ENCODE data around the gene MOCOS. TPM values are rescaled to one million over a fixed set of nuclear protein-coding genes. Genes with fewer than 3 reads are reported as not detected.

Gene MOCOS
- total RNA-seq, 1 experiment from 2014 or later = 4.2 TPM

DNA sequence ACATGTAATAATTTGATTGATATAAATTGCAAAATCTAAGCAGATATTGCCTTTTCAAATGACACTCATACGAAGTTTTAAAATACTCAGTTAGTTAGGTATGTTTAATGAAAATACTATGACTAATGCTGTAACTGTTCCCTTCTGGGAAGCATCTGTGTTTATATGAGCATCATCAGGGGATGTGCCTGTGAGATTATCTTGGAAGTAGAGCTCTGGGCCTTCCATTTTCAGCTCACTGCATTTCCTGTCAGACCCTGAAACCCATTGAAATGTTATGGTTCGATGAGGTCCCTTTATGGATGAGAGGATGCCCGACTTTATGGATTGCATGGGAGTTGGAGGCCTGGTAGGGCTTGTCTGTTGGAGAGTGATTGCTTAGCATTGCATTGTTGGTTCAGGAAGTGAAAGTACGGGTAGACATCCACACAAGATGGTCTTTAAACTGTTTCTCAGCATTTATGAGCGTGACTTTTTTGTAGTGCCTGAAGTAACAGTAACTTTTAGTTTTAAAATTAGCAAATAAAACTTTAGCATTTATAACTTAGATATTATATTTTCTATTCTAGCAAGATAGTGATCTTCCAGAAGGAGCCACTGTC, 28.9 kb upstream of the MOCOS start:
- DNase-seq (ENCODE audit: low spot score) (no peak), ATAC-seq (no peak)
- TF ChIP-seq ZNF219 (CRISPR knock-in tag; IDR thresholded peaks at IDR 0.05; ENCODE audit: borderline replicate concordance) = no peak
- no peak for TF ChIP-seq IRF2 (CRISPR knock-in tag; IDR thresholded peaks at IDR 0.05; ENCODE audit: borderline replicate concordance, low read depth)
- TF ChIP-seq, protein P1, sequence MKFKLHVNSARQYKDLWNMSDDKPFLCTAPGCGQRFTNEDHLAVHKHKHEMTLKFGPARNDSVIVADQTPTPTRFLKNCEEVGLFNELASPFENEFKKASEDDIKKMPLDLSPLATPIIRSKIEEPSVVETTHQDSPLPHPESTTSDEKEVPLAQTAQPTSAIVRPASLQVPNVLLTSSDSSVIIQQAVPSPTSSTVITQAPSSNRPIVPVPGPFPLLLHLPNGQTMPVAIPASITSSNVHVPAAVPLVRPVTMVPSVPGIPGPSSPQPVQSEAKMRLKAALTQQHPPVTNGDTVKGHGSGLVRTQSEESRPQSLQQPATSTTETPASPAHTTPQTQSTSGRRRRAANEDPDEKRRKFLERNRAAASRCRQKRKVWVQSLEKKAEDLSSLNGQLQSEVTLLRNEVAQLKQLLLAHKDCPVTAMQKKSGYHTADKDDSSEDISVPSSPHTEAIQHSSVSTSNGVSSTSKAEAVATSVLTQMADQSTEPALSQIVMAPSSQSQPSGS (CRISPR knock-in tag; IDR thresholded peaks at IDR 0.05; ENCODE audit: borderline replicate concordance, low read depth) = no peak
- no peak for TF ChIP-seq MXD4 (CRISPR knock-in tag; IDR thresholded peaks at IDR 0.05; ENCODE audit: borderline replicate concordance)
- TF ChIP-seq, protein P2, sequence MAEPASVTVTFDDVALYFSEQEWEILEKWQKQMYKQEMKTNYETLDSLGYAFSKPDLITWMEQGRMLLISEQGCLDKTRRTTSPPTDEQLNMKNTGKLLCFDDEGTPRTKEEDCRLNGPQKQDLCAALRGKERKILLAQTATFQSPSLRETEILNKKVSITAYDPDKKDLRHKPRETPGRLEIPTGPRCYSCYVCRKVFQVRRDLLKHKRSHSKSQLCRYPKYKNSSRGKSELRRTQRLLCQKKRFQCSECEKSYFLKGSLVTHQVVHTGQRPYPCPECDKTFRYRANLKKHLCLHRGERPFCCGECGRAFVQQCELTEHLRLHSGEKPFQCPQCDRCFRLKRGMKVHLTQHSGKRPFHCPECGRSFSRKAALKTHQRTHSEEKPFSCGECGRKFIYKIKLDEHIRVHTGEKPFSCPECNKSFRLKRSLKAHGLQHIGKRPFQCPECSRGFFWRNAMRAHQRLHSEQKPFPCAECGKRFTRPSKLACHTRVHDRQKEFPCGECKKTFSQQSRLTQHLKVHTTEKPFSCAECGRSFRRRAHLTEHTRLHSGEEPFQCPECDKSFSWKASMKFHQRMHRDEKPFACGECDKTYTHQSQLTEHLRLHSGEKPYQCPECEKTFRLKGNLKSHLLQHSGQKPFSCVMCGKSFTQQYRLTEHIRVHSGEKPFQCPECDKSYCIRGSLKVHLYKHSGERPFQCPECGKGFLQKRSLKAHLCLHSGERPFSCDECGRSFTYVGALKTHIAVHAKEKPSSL (CRISPR knock-in tag; conservative IDR thresholded peaks at IDR 0.05) = no peak
- no peak for TF ChIP-seq MYBL2 (CRISPR knock-in tag; IDR thresholded peaks at IDR 0.05)
- Mint-ChIP-seq H3K27ac (no peak overlapping the region), H3K4me3 (no peak overlapping the region), H3K36me3 (peaks cover 76% of the 10 kb centered on the region), H3K4me1 (no peaks in the 10 kb centered on the region), H3K27me3 (ENCODE audit: low read depth) (no peaks in the 10 kb centered on the region), H3K9me3 (no peaks in the 10 kb centered on the region)
- POLR2A ChIA-PET = interaction anchor here (0.5 kb wide), 1 partner anchor 226 kb away, joined by 7 read pairs; no protein-coding TSS in a partner anchor
- CTCF ChIA-PET = interaction anchor here (1.6 kb wide), 1 partner anchor 126 kb away, joined by 4 read pairs; no protein-coding TSS in a partner anchor

DNA sequence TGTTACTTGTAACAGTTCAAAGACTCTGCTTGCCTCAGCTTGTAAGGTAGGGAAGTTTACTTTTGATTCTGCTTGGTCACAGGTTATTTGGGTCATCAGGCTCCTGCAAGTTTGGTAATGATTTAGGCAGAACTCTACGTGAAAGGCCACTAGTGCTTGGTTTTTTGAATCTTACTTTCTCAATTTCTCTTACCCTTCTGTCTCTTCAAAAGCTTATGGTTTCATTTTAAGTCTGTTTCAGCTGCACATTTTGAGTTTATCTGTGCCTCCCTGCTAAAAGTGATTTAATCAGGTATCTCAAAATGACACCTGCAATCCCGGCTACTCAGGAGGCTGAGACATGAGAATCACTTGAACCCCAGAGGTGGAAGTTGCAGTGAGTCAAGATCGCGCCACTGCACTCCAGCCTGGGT, 26.3 kb upstream of the MOCOS start:
- peaks cover 85% of the 10 kb centered on the region for H3K36me3 Mint-ChIP-seq
- CTCF ChIA-PET = interaction anchor here (0.9 kb wide), 1 partner anchor 36 kb away, joined by 3 read pairs; no protein-coding TSS in a partner anchor

DNA sequence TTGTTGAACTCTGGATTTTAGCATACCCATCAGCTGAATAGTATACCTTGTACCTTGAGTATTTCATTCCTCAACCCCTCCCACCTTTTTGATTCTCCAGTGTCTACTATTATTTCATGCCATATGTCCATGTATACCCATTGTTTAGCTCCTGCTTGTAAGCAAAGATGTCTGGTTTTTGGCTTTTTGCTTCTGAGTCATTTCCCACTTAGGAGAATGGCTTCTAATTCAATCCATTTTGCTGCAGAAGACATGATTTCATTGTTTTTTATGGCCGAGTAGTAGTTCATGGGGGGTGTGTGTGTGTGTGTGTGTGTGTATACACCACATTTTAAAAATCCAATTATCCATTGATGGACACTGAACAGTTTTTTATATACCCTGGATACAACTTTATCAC, 24.3 kb upstream of the MOCOS start:
- no peak for ATAC-seq
- H3K4me1 Mint-ChIP-seq = no peaks in the 10 kb centered on the region
- CTCF ChIA-PET = no interaction called here
- no peak for TF ChIP-seq GTF2I (CRISPR knock-in tag; conservative IDR thresholded peaks at IDR 0.05)
- TF ChIP-seq, protein P3, sequence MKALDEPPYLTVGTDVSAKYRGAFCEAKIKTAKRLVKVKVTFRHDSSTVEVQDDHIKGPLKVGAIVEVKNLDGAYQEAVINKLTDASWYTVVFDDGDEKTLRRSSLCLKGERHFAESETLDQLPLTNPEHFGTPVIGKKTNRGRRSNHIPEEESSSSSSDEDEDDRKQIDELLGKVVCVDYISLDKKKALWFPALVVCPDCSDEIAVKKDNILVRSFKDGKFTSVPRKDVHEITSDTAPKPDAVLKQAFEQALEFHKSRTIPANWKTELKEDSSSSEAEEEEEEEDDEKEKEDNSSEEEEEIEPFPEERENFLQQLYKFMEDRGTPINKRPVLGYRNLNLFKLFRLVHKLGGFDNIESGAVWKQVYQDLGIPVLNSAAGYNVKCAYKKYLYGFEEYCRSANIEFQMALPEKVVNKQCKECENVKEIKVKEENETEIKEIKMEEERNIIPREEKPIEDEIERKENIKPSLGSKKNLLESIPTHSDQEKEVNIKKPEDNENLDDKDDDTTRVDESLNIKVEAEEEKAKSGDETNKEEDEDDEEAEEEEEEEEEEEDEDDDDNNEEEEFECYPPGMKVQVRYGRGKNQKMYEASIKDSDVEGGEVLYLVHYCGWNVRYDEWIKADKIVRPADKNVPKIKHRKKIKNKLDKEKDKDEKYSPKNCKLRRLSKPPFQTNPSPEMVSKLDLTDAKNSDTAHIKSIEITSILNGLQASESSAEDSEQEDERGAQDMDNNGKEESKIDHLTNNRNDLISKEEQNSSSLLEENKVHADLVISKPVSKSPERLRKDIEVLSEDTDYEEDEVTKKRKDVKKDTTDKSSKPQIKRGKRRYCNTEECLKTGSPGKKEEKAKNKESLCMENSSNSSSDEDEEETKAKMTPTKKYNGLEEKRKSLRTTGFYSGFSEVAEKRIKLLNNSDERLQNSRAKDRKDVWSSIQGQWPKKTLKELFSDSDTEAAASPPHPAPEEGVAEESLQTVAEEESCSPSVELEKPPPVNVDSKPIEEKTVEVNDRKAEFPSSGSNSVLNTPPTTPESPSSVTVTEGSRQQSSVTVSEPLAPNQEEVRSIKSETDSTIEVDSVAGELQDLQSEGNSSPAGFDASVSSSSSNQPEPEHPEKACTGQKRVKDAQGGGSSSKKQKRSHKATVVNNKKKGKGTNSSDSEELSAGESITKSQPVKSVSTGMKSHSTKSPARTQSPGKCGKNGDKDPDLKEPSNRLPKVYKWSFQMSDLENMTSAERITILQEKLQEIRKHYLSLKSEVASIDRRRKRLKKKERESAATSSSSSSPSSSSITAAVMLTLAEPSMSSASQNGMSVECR (CRISPR knock-in tag; IDR thresholded peaks at IDR 0.05; ENCODE audit: borderline replicate concordance) = no peak
- no peak for TF ChIP-seq ZNF416 (CRISPR knock-in tag; IDR thresholded peaks at IDR 0.05)
- TF ChIP-seq, protein P4, sequence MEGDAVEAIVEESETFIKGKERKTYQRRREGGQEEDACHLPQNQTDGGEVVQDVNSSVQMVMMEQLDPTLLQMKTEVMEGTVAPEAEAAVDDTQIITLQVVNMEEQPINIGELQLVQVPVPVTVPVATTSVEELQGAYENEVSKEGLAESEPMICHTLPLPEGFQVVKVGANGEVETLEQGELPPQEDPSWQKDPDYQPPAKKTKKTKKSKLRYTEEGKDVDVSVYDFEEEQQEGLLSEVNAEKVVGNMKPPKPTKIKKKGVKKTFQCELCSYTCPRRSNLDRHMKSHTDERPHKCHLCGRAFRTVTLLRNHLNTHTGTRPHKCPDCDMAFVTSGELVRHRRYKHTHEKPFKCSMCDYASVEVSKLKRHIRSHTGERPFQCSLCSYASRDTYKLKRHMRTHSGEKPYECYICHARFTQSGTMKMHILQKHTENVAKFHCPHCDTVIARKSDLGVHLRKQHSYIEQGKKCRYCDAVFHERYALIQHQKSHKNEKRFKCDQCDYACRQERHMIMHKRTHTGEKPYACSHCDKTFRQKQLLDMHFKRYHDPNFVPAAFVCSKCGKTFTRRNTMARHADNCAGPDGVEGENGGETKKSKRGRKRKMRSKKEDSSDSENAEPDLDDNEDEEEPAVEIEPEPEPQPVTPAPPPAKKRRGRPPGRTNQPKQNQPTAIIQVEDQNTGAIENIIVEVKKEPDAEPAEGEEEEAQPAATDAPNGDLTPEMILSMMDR (IDR thresholded peaks at IDR 0.05) = no peak
- TF ChIP-seq, protein P5, sequence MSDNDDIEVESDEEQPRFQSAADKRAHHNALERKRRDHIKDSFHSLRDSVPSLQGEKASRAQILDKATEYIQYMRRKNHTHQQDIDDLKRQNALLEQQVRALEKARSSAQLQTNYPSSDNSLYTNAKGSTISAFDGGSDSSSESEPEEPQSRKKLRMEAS (CRISPR knock-in tag; IDR thresholded peaks at IDR 0.05) = no peak
- no peak for TF ChIP-seq MXD4 (CRISPR knock-in tag; IDR thresholded peaks at IDR 0.05; ENCODE audit: borderline replicate concordance)
- no peak for TF ChIP-seq ZNF263 (CRISPR knock-in tag; IDR thresholded peaks at IDR 0.05; ENCODE audit: low read depth)
- TF ChIP-seq ZNF423 (CRISPR knock-in tag; IDR thresholded peaks at IDR 0.05) = no peak
- TF ChIP-seq NR3C1 (CRISPR knock-in tag; conservative IDR thresholded peaks at IDR 0.05; ENCODE audit: low read depth) = no peak
- TF ChIP-seq CBFB (CRISPR knock-in tag; IDR thresholded peaks at IDR 0.05; ENCODE audit: low read depth) = no peak
- no peak for TF ChIP-seq NFYB (CRISPR knock-in tag; conservative IDR thresholded peaks at IDR 0.05; ENCODE audit: low read depth)
- TF ChIP-seq MYBL2 (CRISPR knock-in tag; IDR thresholded peaks at IDR 0.05) = no peak

More for the DNA sequence above, 26.3 kb upstream of the MOCOS start:
- TF ChIP-seq FOXK1 (CRISPR knock-in tag; IDR thresholded peaks at IDR 0.05) = no peak
- no peak for ATAC-seq
- no peak overlapping the region for H3K4me3 Mint-ChIP-seq
- H3K9me3 Mint-ChIP-seq = no peaks in the 10 kb centered on the region
- DNase-seq (ENCODE audit: low spot score) = no peak
- H3K27me3 Mint-ChIP-seq (ENCODE audit: low read depth) = no peaks in the 10 kb centered on the region
- no peak overlapping the region for H3K27ac Mint-ChIP-seq
- H3K4me1 Mint-ChIP-seq = no peaks in the 10 kb centered on the region
- POLR2A ChIA-PET = no interaction called here

More for the DNA sequence above, 24.3 kb upstream of the MOCOS start:
- POLR2A ChIA-PET = no interaction called here
- Mint-ChIP-seq H3K27me3 (ENCODE audit: low read depth) (no peaks in the 10 kb centered on the region), H3K4me3 (no peak overlapping the region), H3K27ac (no peak overlapping the region), H3K9me3 (no peaks in the 10 kb centered on the region), H3K36me3 (peaks cover 79% of the 10 kb centered on the region)
- DNase-seq (ENCODE audit: low spot score) = no peak
